ENCODE measurements around the gene BACH2.

DNA sequence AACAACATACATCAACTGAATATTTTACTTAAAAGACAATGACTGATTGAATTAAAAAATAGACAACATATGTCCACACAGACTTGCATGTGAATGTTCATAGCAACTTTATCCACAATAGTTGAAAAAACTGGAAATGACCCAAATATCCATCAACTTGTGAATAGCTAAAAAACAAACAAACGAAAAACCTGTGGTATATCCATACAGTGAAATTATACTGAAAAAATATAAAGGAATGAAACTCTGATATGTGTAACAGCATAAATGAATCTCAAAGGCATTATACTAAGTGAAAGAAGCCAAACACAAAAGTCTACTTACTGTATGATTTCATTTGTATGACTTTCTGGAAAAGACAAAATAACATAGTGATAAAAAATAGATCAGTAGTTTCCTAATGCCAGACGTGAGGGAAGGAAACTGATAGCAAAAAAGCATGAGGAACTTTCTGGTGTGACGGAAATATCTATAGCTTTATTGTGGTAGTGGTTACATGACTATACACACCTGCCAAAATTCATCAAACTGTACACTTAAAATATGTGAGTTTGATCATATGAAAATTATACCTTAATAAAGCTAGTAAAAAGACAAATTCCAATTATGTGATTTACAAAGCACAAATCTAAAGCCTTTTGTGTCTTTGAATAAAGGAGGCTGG, 123.2 kb downstream of the BACH2 start:
- TF ChIP-seq CTCF (IDR thresholded peaks at IDR 0.05): no peak
- no peak for TF ChIP-seq POLR2A (IDR thresholded peaks at IDR 0.05)
